Erythroblast (primary cell): ENCODE results near the gene SLC25A51.

Experiments
- GATA1 ChIP-seq: IDR thresholded peaks from 2 replicates; pipeline ENCODE4 v1.6.1; 2011; ENCODE audit warnings: low read depth, mild to moderate bottlenecking, control low read depth, low read length, moderate library complexity
- POLR2A ChIP-seq: IDR thresholded peaks from 2 replicates; pipeline ENCODE4 v1.6.1; 2011; ENCODE audit warnings: mild to moderate bottlenecking, low read length

GRCh38 chr9:37927601-37928551, 23.9 kb upstream of the SLC25A51 start:
- no peak for TF ChIP-seq POLR2A
- no peak for TF ChIP-seq GATA1
